ENCODE measurements around the gene BDH2.

- TF ChIP-seq CTCF (IDR thresholded peaks at IDR 0.05) (no peak), EP300 (IDR thresholded peaks at IDR 0.05) (no peak), POLR2A (IDR thresholded peaks at IDR 0.05) (no peak)
Observed at GRCh38 chr4:103086551-103086950, 13.1 kb downstream of the BDH2 start.

Data from upper lobe of left lung (tissue), 4 donors.